GM12801 (cell line): ENCODE measurements around the gene TNNI3K.

Source experiments
- TF ChIP-seq, protein P1 (sequence below): IDR thresholded peaks from one replicate; pipeline ENCODE4 v1.5.1; 2011; ENCODE audit warnings: control low read depth; ENCODE audit not compliant: insufficient read length; ENCODE audit errors: extremely low read depth

TNNI3K gene

GRCh38 chr1:74246315-74246714 is 11.1 kb downstream of the TNNI3K start:
- TF ChIP-seq, protein P1, sequence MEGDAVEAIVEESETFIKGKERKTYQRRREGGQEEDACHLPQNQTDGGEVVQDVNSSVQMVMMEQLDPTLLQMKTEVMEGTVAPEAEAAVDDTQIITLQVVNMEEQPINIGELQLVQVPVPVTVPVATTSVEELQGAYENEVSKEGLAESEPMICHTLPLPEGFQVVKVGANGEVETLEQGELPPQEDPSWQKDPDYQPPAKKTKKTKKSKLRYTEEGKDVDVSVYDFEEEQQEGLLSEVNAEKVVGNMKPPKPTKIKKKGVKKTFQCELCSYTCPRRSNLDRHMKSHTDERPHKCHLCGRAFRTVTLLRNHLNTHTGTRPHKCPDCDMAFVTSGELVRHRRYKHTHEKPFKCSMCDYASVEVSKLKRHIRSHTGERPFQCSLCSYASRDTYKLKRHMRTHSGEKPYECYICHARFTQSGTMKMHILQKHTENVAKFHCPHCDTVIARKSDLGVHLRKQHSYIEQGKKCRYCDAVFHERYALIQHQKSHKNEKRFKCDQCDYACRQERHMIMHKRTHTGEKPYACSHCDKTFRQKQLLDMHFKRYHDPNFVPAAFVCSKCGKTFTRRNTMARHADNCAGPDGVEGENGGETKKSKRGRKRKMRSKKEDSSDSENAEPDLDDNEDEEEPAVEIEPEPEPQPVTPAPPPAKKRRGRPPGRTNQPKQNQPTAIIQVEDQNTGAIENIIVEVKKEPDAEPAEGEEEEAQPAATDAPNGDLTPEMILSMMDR, result no peak

GRCh38 chr1:74247881-74248528 is 12.8 kb downstream of the TNNI3K start:
- TF ChIP-seq, protein P1, result no peak

GRCh38 chr1:74266001-74266400 is 30.8 kb downstream of the TNNI3K start:
- TF ChIP-seq, protein P1, result no peak

GRCh38 chr1:74271503-74271902 is 36.3 kb downstream of the TNNI3K start:
- TF ChIP-seq, protein P1, result no peak

DNA sequence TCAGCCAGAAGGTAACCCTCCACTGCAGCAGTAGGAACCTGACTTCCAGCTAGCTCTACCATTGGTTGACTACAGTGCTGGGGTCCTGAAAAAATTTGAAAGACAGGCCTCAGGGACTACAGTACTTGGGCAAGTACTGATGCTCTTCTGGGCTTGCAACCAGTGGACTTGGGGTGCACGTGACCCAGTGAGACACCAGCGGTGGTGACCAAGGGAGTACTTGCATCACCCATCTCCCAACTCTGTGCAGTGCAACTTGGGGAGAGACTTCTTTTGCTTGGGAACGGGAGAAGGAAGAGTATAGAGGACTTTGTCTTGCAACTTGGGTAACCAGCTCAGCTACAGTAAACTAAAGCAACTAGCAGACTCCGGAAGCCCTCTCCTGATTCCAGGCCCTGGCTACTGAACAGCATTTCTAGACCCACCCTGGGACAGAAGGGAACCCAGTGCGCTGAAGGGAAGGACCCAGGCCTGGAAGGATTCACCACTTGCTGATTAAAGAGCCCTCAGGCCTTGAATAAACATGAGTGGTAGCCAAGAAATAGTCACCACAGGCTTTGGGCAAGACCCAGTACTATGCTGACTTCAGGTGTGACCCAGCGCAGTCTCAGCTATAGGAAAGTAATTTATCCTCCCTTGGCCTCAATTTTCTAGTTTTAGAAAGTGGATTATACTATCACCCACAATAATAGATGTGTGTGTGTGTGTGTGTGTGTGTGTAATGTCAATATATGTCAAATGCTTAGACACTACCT is 45.6 kb downstream of the TNNI3K start:
- TF ChIP-seq, protein P1, result no peak

- TF ChIP-seq, protein P1, result no peak
Measured at GRCh38 chr1:74286414-74286813, 51.2 kb downstream of the TNNI3K start.

DNA sequence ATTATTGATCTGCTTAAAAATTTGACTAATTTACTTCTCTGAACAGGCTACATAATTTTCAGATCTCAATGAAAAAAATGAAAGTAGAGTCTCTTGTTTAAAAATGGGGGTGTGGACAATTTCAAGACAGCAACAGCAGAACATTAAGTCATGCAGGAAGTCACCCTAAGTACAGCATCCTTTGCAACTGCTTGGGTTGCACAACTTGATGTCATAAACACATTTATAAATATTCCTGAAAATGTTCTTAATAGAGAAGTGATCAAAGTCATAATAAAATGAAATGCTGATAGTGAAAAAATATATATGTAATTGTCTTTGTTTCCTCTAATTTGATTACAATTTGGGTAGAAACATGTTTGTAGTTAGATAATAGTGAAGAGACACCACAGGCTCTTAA is 79.3 kb downstream of the TNNI3K start:
- TF ChIP-seq, protein P1, result no peak
